GM10266 (cell line): Measurements from ENCODE around the gene DNAH10.

Experiments used
- DNase-seq: peaks from one replicate; pipeline ENCODE4 v3.0.0; 2012; ENCODE audit errors: extremely low spot score
- TF ChIP-seq, protein P1 (sequence below): IDR thresholded peaks from 2 replicates; pipeline ENCODE4 v1.5.1; 2012; ENCODE audit warnings: mild to moderate bottlenecking, low read depth; ENCODE audit not compliant: control insufficient read depth, insufficient read depth; ENCODE audit errors: missing control alignments

Gene DNAH10

GRCh38 chr12:123731596-123731995 lies 30.5 kb upstream of the DNAH10 start:
- TF ChIP-seq, protein P1, sequence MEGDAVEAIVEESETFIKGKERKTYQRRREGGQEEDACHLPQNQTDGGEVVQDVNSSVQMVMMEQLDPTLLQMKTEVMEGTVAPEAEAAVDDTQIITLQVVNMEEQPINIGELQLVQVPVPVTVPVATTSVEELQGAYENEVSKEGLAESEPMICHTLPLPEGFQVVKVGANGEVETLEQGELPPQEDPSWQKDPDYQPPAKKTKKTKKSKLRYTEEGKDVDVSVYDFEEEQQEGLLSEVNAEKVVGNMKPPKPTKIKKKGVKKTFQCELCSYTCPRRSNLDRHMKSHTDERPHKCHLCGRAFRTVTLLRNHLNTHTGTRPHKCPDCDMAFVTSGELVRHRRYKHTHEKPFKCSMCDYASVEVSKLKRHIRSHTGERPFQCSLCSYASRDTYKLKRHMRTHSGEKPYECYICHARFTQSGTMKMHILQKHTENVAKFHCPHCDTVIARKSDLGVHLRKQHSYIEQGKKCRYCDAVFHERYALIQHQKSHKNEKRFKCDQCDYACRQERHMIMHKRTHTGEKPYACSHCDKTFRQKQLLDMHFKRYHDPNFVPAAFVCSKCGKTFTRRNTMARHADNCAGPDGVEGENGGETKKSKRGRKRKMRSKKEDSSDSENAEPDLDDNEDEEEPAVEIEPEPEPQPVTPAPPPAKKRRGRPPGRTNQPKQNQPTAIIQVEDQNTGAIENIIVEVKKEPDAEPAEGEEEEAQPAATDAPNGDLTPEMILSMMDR: no peak
- DNase-seq: no peak

DNA sequence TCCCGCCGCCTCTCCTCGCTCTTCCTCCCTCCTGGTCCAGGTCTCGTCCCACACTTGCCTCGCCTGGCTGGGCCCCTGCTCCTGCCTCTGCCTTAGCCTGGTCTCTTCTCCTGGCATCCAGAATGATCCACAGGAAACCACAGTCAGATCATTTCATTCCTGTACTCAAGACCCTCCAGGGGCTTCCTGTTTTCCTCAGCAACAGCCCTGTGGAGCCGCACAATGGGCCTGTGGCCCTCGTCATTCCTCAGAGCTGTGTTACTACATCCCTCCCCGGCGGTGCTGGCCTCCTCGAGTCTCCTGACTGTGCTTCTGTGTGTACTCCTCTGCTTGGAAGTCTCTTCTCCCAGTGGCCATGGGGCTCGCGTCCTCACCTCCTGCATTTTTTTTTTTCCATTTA lies 29.9 kb upstream of the DNAH10 start:
- no peak for DNase-seq
- TF ChIP-seq, protein P1: no peak

DNA sequence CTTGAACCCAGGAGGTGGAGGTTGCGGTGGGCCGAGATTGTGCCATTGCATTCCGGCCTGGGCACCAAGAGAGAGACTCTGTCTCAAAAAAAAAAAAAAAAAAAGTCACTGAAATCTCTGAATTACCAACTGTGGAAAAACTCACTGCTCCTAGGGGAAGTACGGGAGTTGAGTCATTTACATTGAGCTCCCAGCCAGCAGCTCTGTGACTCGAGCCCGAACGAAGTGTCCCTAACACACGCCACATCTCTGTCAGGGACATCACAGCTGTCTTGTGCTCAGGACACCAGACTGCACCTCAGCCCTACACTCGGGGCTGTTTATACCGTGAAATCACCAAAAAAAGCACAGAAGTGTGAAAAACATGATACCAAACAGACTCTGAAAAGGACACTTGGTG lies 28.9 kb upstream of the DNAH10 start:
- TF ChIP-seq, protein P1: no peak

DNA sequence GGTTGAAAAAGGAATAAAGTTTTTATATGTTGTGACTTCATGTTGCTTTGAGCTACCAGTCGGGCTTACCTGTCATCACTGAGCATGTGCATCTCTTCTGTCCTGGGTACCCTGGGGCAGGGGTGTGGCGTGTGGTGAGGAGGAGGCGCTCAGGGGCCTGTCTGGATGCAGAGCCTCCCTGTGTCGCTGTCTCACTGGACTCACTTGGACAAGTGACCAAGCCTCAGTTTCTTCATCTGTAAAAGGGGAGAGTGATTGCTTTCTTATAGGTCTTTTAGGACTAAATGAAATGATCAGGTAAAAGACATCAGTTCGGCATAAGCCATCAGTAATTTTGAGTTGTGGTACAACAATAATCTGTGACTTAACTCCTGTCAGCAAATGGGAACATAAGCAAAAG lies 27.8 kb upstream of the DNAH10 start:
- no peak for DNase-seq
- TF ChIP-seq, protein P1: no peak

More for the DNA sequence above, 28.9 kb upstream of the DNAH10 start:
- DNase-seq: no peak

DNA sequence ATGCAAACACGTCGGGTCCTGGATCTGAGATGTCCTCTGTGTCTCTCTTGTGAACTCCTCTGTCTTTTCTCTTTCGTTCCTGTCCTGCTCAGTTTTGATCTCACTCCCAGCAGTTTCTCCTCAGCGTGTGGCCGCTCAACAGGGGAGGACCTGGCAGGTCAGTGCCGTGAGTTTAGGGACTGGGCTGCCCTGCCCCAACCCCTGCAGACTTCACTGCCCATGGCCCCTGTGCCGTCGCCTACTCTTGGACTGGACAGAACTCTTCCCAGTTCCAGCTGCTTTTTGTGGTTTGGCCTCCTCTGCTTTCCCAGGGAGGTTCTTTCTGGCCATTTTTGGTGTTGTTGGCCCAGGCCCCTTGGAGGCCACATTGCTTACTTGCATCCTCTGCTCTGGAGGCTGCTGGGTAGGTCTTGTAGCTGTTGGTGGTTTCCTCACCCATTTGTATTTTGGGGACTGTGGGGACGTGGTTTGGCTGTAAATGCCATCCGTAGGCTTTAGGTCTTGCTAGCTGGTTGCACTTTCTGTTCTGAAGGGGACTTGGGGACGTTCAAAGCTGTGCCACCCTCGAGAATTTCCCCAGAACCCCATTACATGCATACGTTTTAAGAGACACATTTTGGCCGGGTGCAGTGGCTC lies 20.0 kb upstream of the DNAH10 start:
- peak; percentile 41 for DNase-seq
- TF ChIP-seq, protein P1: no peak

DNA sequence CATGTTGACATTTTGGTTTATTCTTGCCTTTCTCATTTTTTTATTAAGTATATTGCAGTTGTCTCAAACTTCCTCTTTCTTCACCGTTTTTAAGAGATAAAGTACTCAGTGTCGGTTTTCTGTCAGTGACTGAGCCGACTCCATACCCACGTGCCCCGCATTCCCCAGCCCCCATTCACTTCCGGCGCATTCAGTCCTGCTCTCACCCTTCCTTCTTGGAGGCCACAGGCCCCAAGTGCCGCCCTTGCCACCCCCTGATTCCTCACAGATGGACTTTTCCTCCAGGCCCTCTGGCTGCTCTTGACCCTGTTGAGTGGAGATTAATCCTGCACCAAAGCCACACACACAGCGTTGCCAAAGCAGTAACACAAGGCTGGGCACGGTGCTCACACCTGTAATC lies 19.1 kb upstream of the DNAH10 start:
- no peak for DNase-seq

DNA sequence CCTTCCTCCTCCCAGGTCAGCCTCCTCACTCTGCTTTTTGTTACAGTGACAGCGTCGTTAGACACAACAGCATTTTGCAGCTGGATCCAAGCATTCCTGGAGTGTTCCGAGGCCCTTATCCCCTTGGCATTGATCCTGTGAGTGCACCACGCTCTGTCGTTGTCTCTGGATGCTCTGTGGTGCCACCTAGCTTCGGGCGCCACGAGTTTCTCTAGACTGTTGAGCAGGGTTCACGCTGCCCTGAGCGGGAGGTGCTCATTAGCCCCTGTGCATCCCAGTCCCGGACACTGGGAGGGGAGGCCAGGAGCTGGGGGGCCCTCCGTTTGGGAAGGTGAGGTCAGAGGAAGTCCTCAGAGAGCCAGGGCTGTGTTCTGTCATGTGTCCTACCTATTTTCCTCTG lies 17.3 kb upstream of the DNAH10 start:
- DNase-seq: no peak
- TF ChIP-seq, protein P1: peak; percentile 28

More for the DNA sequence above, 19.1 kb upstream of the DNAH10 start:
- TF ChIP-seq, protein P1: no peak
